GM18526 (cell line): ENCODE data around the gene MACF1.

Source experiments
- POLR2A ChIP-seq: IDR thresholded peaks from 3 replicates; pipeline ENCODE4 v1.6.1; 2011; ENCODE audit not compliant: insufficient read length; ENCODE audit errors: extremely low read depth

MACF1 gene

DNA sequence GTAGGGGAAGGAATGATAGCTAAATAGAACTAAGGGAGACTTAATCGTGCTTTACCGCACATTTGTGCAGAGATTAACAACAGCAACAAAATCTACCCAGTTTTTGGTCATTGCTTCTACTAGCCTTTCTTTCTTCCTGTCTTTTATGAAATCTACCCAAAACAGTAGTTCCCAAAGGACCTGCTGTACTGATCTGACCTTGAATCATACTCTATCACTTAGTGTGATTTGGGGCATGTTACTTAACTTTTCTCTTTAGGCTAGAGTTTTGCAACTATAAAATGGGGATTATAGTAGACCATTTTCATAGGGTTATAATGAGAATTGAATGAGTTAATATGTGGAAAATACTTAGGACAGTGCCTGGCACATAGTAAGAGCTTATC, 30.5 kb upstream of the MACF1 start:
- TF ChIP-seq POLR2A: no peak

GRCh38 chr1:39174390-39175081, 30.0 kb upstream of the MACF1 start:
- TF ChIP-seq POLR2A: no peak

DNA sequence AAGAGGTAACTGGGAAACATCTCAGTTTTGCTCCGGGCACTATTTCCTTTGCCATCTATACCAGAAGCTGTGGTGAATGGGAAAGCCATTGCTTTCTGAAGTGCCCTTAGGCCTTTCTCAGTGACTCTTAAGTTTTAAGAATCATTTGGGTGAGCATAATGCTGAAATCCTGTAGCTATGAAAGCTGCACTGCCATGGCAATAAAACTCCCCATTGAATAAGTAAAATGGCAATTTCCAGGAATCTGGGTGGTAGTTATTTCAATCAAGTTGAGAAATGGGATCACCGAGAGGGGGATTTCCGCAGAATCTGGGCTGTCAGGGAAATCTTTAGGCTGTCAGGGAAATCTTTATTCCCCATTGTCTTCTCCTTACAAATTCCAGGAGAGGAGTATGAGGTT, 26.8 kb upstream of the MACF1 start:
- no peak for TF ChIP-seq POLR2A

GRCh38 chr1:39178541-39179431, 25.7 kb upstream of the MACF1 start:
- TF ChIP-seq POLR2A: no peak

- no peak for TF ChIP-seq POLR2A
These were observed 23.2 kb upstream of the MACF1 start for GRCh38 chr1:39181311-39181710.

DNA sequence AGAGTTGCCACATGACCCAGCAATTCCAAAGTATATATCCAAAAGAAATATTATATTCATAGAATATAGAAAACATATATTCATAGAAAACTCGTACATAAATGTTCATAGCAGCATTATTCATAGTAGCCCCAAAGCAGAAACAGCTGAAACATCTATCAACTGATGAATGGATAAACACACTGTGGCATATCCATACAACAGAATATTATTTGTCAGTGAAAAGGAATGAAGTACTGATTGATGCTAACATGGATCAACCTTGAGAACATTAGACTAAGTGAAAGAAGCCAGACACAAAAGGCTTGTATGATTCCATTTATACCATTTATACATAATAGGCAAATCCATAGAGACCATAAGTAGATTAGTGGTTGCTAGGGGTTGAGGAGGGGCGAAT, 21.7 kb upstream of the MACF1 start:
- no peak for TF ChIP-seq POLR2A

GRCh38 chr1:39183503-39184353, 20.8 kb upstream of the MACF1 start:
- no peak for TF ChIP-seq POLR2A

DNA sequence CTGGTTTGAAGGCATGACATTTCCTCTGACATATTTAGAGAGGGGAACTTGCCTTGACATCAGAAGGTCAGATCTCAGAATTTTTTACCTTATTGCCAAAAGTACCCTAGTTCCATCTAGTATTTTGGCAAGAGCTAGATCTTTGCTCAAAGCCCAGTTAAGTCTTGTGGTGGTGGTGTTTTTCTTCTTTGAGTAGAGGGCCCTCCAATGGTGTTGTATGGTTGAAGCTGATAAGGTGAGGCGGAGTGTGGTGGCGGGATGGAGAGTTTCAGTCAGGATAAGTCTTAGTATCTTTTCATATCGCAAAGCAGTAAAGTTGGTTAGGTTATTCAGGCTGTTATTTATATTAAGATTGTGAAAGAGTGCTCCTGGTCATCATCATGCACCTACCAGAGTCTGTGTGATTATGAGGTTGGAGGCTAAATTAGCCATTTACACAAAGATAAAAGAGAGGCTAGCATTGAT, 20.1 kb upstream of the MACF1 start:
- no peak for TF ChIP-seq POLR2A

- TF ChIP-seq POLR2A: no peak
These were observed 17.0 kb upstream of the MACF1 start for GRCh38 chr1:39187275-39188046.

- TF ChIP-seq POLR2A: no peak
These were observed 14.9 kb upstream of the MACF1 start for GRCh38 chr1:39189592-39190041.

DNA sequence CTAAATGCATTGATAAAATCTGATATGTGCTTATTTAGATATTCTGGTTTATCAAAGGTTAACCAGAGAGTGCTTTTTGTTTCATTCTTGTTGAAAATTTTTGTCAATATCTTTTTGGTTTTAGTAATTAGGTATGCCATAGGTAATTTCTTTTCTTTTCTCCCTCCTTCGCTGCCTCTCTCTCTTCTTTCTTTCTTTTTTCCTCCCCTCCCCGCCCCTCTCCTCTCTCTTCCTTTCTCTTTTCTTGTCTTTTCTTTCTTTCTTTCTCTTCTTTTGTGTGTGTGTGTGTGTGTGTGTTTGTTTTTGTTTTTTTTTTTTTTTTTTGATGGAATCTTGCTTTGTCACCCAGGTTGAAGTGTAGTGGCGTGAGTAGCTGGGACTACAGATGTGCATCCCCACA, 14.4 kb upstream of the MACF1 start:
- no peak for TF ChIP-seq POLR2A

GRCh38 chr1:39194398-39195051, 10.0 kb upstream of the MACF1 start:
- no peak for TF ChIP-seq POLR2A

DNA sequence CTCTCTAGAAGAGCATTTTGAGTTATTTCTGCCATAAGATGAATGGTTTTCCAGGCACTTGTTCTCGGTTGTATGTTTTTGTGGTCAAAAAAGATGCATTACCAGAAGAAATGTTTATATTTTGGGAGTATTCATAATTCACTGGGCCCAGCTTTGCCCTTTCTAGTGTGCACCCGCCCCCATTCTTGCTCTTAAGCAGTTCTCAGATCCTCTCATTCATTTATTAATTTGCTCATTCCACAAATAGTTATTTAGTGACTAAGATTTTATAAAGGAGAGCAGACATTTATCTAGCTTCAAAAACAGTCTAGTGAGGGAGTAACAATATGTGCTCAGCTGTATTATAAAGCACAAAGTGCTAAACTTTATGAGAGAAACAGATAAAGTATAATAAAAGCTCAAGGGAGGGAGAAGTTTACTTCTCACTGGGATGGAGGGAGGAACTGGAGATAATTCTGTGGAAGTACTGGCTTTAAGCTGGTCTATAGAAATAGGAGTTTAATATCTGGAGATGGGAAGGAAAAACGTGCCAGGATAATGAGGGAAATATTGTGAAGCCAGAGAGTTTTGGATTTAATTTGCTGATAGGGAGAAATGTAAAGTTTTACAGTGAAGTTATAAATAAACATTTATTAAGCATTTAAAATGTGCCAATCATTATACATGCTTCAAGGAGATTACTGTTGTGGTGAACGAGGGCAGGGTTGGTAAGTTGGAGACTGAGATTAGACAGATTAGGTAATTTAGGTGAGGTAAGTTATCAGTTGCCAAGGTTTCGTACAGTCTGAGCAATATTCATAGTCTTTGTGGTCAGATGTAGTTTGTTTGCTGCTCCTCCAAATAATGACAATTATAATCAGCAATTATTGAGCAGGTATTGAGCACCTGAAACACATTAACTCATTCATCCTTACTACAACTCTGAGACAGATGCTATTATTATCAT, 9.1 kb upstream of the MACF1 start:
- TF ChIP-seq POLR2A: no peak
